Measurements from ENCODE around the gene GALNT7. TPM values are rescaled to one million over a fixed set of nuclear protein-coding genes. Genes with fewer than 3 reads are reported as not detected.

The GALNT7 gene
- total RNA-seq, 1 donor from 2014 or later, result 8.2 TPM

DNA sequence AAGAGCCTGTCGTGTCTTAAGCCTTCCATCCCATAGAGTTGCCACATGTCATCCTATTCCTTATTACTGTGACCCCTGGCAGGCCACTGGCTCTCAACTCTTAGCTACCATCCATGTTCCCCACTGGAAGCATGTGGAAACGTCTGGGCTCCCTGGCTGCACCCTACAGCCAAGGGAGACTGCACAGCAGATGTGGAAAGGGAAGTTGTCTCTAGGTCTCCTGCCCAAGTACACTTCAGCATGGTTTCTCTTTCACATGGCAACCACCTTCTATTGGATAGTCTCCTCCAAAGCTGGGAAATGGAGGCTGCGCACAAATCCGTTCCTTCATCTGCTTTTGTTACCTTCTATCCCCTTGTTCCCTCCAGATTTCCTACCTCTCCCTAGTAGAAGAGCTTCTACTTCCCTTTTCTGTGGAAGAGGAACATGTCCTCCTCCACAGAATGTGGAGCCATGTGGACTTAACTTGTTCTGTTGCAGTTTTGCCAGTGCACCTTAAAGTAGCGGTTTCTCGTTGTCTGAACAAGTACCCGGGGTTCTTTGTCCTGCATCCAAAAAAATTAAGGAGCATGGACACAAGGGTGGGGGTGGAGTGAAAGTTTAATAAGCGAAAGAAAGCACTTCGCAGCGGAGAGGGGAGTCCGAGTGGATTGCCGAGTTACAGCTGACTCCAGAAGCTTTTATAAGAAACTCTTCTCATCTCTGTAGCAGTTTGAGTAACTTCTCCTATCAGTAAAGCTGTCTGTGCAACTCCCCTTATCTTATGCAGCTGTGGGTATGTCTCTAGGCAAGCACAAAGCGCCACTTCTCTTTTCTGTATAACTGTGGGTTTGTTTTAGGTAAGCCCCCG lies 113.0 kb downstream of the GALNT7 start:
- Histone ChIP-seq H3K4me3 (no peak overlapping the region), H3K36me3 (no peaks in the 10 kb centered on the region), H3K27ac (no peak overlapping the region), H3K9me3 (peaks cover 0 to 28% of the 10 kb centered on the region in 2 donors), H3K4me1 (no peaks in the 10 kb centered on the region), H3K27me3 (no peaks in the 10 kb centered on the region)
- TF ChIP-seq, protein P1, sequence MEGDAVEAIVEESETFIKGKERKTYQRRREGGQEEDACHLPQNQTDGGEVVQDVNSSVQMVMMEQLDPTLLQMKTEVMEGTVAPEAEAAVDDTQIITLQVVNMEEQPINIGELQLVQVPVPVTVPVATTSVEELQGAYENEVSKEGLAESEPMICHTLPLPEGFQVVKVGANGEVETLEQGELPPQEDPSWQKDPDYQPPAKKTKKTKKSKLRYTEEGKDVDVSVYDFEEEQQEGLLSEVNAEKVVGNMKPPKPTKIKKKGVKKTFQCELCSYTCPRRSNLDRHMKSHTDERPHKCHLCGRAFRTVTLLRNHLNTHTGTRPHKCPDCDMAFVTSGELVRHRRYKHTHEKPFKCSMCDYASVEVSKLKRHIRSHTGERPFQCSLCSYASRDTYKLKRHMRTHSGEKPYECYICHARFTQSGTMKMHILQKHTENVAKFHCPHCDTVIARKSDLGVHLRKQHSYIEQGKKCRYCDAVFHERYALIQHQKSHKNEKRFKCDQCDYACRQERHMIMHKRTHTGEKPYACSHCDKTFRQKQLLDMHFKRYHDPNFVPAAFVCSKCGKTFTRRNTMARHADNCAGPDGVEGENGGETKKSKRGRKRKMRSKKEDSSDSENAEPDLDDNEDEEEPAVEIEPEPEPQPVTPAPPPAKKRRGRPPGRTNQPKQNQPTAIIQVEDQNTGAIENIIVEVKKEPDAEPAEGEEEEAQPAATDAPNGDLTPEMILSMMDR (IDR thresholded peaks at IDR 0.05), result no peak
- intact Hi-C loops (cut with DNase I), result no loop called here
- DNase-seq (ENCODE audit: low spot score in 2 of 2), result no peak

DNA sequence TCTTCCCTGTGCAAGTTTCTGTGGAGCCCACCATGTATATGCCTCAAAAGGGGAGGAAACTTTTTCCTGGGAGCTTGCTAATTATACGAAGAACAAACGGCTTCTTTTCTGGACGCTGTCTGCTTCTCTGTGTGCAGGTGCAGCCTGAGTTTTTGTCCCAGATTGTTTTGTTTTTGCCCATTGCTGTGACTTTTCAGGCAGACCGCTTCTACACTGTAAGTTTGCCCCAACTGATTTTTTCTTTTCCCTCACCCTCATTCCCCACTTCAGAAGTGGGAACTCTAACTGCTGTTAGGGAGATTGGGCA lies 113.6 kb downstream of the GALNT7 start:
- Histone ChIP-seq H3K27me3 (no peaks in the 10 kb centered on the region), H3K27ac (no peak overlapping the region), H3K36me3 (no peaks in the 10 kb centered on the region), H3K9me3 (peaks cover under 1 to 31% of the 10 kb centered on the region in 2 donors), H3K4me1 (no peaks in the 10 kb centered on the region), H3K4me3 (no peak overlapping the region)
- TF ChIP-seq, protein P1 (IDR thresholded peaks at IDR 0.05), result no peak
- DNase-seq (ENCODE audit: low spot score in 2 of 2), result no peak
- intact Hi-C loops (cut with DNase I), result no loop called here

DNA sequence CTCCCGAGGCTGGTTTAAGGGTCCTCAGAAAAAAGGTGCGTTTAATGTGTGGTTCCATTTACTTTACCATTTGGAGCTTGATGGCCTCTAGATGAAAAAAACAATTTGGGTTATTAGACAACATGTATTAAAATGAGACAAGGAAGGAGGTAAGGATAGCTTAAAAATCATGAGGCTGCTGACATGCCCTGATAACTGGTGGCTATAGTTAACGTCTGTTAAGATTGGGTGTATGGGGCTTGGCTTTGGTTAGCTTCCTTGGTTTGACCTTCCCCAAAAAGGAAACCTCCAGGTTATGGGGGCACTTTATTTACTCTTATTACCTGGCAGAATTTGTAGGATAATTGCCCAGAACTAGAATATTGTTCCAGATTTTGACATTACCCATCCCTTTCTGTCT lies 114.0 kb downstream of the GALNT7 start:
- Histone ChIP-seq H3K27ac (no peak overlapping the region), H3K4me1 (no peaks in the 10 kb centered on the region), H3K4me3 (no peak overlapping the region), H3K9me3 (peaks cover 3 to 31% of the 10 kb centered on the region in 2 donors), H3K27me3 (no peaks in the 10 kb centered on the region), H3K36me3 (no peaks in the 10 kb centered on the region)
- TF ChIP-seq, protein P1 (IDR thresholded peaks at IDR 0.05), result no peak
- intact Hi-C loops (cut with DNase I), result no loop called here
- DNase-seq (ENCODE audit: low spot score in 2 of 2), result no peak

DNA sequence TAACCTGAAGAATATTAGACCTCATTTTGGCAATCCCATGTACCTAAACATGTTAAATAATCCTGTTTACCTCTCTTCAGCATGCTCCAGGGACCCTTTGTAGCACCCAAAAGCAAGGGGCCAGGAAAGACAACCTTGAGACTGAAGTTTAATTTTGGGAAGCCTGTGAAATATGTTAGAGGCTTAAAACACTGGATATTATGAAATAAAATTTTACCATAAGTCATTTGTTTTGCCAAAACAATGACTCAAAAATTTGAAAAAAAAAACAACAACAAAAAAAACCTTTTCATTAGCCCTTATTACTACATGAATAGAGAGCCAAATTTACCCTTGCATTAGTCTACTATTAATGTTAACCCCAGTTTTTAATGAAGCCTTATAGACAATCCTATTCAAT lies 115.9 kb downstream of the GALNT7 start:
- no peak overlapping the region for H3K4me3 ChIP-seq
- DNase-seq (ENCODE audit: low spot score in 2 of 2), result no peak
- peaks cover 3 to 31% of the 10 kb centered on the region in 2 donors for H3K9me3 ChIP-seq
- H3K4me1 ChIP-seq, result no peaks in the 10 kb centered on the region
- H3K27me3 ChIP-seq, result no peaks in the 10 kb centered on the region
- TF ChIP-seq, protein P1 (IDR thresholded peaks at IDR 0.05), result no peak
- H3K36me3 ChIP-seq, result no peaks in the 10 kb centered on the region
- no peak overlapping the region for H3K27ac ChIP-seq
- intact Hi-C loops (cut with DNase I), result no loop called here

DNA sequence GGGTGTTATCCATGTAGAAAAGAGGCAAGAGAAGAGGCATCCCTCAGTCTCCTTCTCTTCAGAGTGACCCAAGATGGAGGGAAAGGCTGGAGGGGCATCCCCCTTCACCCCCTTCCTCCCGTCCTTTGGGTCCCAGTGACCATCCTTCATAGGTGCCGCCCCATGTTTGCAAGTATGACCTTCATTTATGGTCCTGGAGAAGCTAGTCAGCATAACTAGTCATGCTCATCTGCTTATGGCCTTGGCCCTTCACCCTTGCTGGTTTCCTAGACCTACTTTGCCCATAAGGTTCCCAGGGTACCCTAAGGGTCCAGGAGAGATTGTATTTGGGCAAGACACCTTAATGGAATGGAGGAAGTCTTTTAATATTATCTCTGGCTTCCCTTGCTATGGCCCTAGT lies 118.9 kb downstream of the GALNT7 start:
- Histone ChIP-seq H3K4me3 (no peak overlapping the region), H3K27ac (no peak overlapping the region), H3K4me1 (no peaks in the 10 kb centered on the region), H3K9me3 (peaks cover 3 to 31% of the 10 kb centered on the region in 2 donors), H3K27me3 (no peaks in the 10 kb centered on the region), H3K36me3 (no peaks in the 10 kb centered on the region)
- TF ChIP-seq, protein P1 (IDR thresholded peaks at IDR 0.05), result no peak
- no peak for DNase-seq (ENCODE audit: low spot score in 2 of 2)
- intact Hi-C loops (cut with DNase I), result no loop called here
